ENCODE results near the gene GTF2F1. TPM values are rescaled to one million over a fixed set of nuclear protein-coding genes. Genes with fewer than 3 reads are reported as not detected.

GTF2F1 gene
- total RNA-seq, 1 donor from 2014 or later = 52.8 TPM

- no peaks in the 10 kb centered on the region for H3K36me3 ChIP-seq
- H3K27ac ChIP-seq = no peak overlapping the region
- TF ChIP-seq, protein P1, sequence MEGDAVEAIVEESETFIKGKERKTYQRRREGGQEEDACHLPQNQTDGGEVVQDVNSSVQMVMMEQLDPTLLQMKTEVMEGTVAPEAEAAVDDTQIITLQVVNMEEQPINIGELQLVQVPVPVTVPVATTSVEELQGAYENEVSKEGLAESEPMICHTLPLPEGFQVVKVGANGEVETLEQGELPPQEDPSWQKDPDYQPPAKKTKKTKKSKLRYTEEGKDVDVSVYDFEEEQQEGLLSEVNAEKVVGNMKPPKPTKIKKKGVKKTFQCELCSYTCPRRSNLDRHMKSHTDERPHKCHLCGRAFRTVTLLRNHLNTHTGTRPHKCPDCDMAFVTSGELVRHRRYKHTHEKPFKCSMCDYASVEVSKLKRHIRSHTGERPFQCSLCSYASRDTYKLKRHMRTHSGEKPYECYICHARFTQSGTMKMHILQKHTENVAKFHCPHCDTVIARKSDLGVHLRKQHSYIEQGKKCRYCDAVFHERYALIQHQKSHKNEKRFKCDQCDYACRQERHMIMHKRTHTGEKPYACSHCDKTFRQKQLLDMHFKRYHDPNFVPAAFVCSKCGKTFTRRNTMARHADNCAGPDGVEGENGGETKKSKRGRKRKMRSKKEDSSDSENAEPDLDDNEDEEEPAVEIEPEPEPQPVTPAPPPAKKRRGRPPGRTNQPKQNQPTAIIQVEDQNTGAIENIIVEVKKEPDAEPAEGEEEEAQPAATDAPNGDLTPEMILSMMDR (IDR thresholded peaks at IDR 0.05) = no peak
- TF ChIP-seq POLR2AphosphoS5 (IDR thresholded peaks at IDR 0.05; ENCODE audit: insufficient read depth in 1 of 2, low read depth in 1 of 2) (no peak), POLR2A (IDR thresholded peaks at IDR 0.05) (no peak)
- no peak overlapping the region for H3K4me3 ChIP-seq
- H3K9me3 ChIP-seq = no peaks in the 10 kb centered on the region
- intact Hi-C loops (cut with DNase I) = no loop called here
- H3K27me3 ChIP-seq = no peaks in the 10 kb centered on the region
- DNase-seq (ENCODE audit: extremely low spot score in 2 of 2) = no peak
- no peaks in the 10 kb centered on the region for H3K4me1 ChIP-seq
Observed at GRCh38 chr19:6334490-6335285, 58.3 kb downstream of the GTF2F1 start.

DNA sequence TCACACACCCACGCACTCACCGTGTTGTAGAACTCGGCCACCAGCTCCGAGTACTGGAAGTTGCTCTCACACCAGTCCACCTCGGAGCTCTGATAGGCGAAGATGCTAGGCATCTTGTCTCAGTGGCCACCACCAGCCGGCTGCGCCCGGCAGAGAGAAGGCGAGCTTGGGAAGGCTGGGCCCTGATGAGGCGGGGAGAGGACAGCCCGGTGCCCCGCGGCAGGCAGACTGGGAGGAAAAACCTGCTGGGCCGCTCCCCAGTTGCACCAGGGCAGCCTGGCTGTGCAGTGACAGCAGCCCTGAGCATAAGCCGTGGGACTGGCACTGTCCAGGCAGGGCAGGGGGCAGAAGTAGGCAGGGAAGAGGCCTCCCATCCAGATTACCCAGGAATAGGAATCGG is 59.5 kb downstream of the GTF2F1 start, which contains the start of gene ACER1:
Gene ACER1, minus strand, starts transcription at position 174 of the 400 bp plus-strand sequence. Its CDS starts 61 bp downstream, at position 113.
- H3K27ac ChIP-seq = no peak within 1 kb of the TSS
- H3K9me3 ChIP-seq = no peaks in the 10 kb centered on the region
- no peak for DNase-seq (ENCODE audit: extremely low spot score in 2 of 2)
- H3K36me3 ChIP-seq = no peaks in the 10 kb centered on the region
- TF ChIP-seq POLR2A (IDR thresholded peaks at IDR 0.05) (no peak), POLR2AphosphoS5 (IDR thresholded peaks at IDR 0.05; ENCODE audit: insufficient read depth in 1 of 2, low read depth in 1 of 2) (no peak)
- TF ChIP-seq, protein P1 (IDR thresholded peaks at IDR 0.05) = no peak
- no peaks in the 10 kb centered on the region for H3K27me3 ChIP-seq
- no peak within 1 kb of the TSS for H3K4me3 ChIP-seq
- no peaks in the 10 kb centered on the region for H3K4me1 ChIP-seq
- intact Hi-C loops (cut with DNase I) = no loop called here

Small RNA genes lying within 50 kb of the gene (microRNA-seq; reads per million reads assigned to microRNA genes)
- not detected for gene MIR3940 (ENCODE audit: borderline number of aligned reads, borderline replicate concordance)
- not detected for gene MIR6790 (ENCODE audit: borderline number of aligned reads, borderline replicate concordance)
- gene MIR6885 (ENCODE audit: borderline number of aligned reads, borderline replicate concordance) = not detected

Small RNA genes lying within 50 kb of the gene (small RNA-seq; reads per million reads assigned to genes)
- gene MIR6790 (not detected), gene MIR6885 (not detected)

Other genes with a start within 250 kb of the GTF2F1 start
- 25.5 TPM for gene MLLT1, start 113.2 kb downstream of the GTF2F1 start, total RNA-seq
- not detected for gene ACER1, start 59.6 kb downstream of the GTF2F1 start, total RNA-seq
- gene CLPP, start 31.6 kb downstream of the GTF2F1 start, total RNA-seq = 85.9 TPM
- gene ALKBH7, start 20.4 kb downstream of the GTF2F1 start, total RNA-seq = 77.1 TPM
- gene PSPN, start 17.2 kb downstream of the GTF2F1 start, total RNA-seq = 0.25 TPM
- gene KHSRP, start 31.6 kb upstream of the GTF2F1 start, total RNA-seq = 102 TPM
- gene SLC25A41, start 40.6 kb upstream of the GTF2F1 start, total RNA-seq = not detected
- 27.5 TPM for gene SLC25A23, start 66.6 kb upstream of the GTF2F1 start, total RNA-seq
- 4.9 TPM for gene CRB3, start 71.1 kb upstream of the GTF2F1 start, total RNA-seq
- 2.9 TPM for gene DENND1C, start 88.6 kb upstream of the GTF2F1 start, total RNA-seq
- 5.6 TPM for gene TUBB4A, start 109.1 kb upstream of the GTF2F1 start, total RNA-seq
- gene TNFSF9, start 137.9 kb upstream of the GTF2F1 start, total RNA-seq = 7.9 TPM
- gene CD70, start 198.0 kb upstream of the GTF2F1 start, total RNA-seq = not detected